ENCODE data around the gene CTSE. TPM values are rescaled to one million over a fixed set of nuclear protein-coding genes. Genes with fewer than 3 reads are reported as not detected.

Gene CTSE
- total and polyA plus RNA-seq, 12 donors: 0.07 to 0.11 TPM; not detected in 10

GRCh38 chr1:206049293-206049692 lies 25.6 kb upstream of the CTSE start:
- DNase-seq: no peak
- H3K27me3 ChIP-seq: peaks cover 6% of the 10 kb centered on the region
- H3K27ac ChIP-seq: no peak overlapping the region
- TF ChIP-seq CTCF (IDR thresholded peaks at IDR 0.05) (no peak), POLR2A (IDR thresholded peaks at IDR 0.05) (no peak)
- no peaks in the 10 kb centered on the region for H3K36me3 ChIP-seq (replicated peaks in 1 of 2)
- no peaks in the 10 kb centered on the region for H3K4me1 ChIP-seq (replicated peaks in 1 of 2)
- intact Hi-C loops (cut with DNase I): no loop called here
- H3K4me3 ChIP-seq: no peak overlapping the region
- no peaks in the 10 kb centered on the region for H3K9me3 ChIP-seq (replicated peaks in 1 of 3)

GRCh38 chr1:206048582-206048981 lies 24.9 kb upstream of the CTSE start:
- H3K9me3 ChIP-seq (replicated peaks in 1 of 3): no peaks in the 10 kb centered on the region
- no peak overlapping the region for H3K27ac ChIP-seq
- WGBS, 4 donors: 71 to 87% (median 76%) methylated on average over 4 to 6 of the region's 6 CpGs
- no peaks in the 10 kb centered on the region for H3K36me3 ChIP-seq (replicated peaks in 1 of 2)
- intact Hi-C loops (cut with DNase I): no loop called here
- peaks cover 6% of the 10 kb centered on the region for H3K27me3 ChIP-seq
- TF ChIP-seq POLR2A (IDR thresholded peaks at IDR 0.05) (no peak), CTCF (IDR thresholded peaks at IDR 0.05) (no peak)
- H3K4me1 ChIP-seq (replicated peaks in 1 of 2): no peaks in the 10 kb centered on the region
- no peak overlapping the region for H3K4me3 ChIP-seq
- DNase-seq: peak in 4 of 7 donors; percentile 20 to 53 (median 24)

GRCh38 chr1:206047271-206047670 lies 23.6 kb upstream of the CTSE start:
- H3K36me3 ChIP-seq (replicated peaks in 1 of 2): no peaks in the 10 kb centered on the region
- peaks cover 6% of the 10 kb centered on the region for H3K27me3 ChIP-seq
- no peaks in the 10 kb centered on the region for H3K9me3 ChIP-seq (replicated peaks in 1 of 3)
- DNase-seq: no peak
- intact Hi-C loops (cut with DNase I): no loop called here
- TF ChIP-seq POLR2A (IDR thresholded peaks at IDR 0.05) (no peak), CTCF (IDR thresholded peaks at IDR 0.05) (no peak)
- H3K4me3 ChIP-seq: no peak overlapping the region
- no peak overlapping the region for H3K27ac ChIP-seq
- H3K4me1 ChIP-seq (replicated peaks in 1 of 2): no peaks in the 10 kb centered on the region
- 49 to 69% (median 58%) methylated on average over 4 of the region's 4 CpGs for WGBS, 4 donors

- no peaks in the 10 kb centered on the region for H3K9me3 ChIP-seq (replicated peaks in 1 of 3)
- no peak overlapping the region for H3K4me3 ChIP-seq
- no peak for DNase-seq
- intact Hi-C loops (cut with DNase I): no loop called here
- H3K36me3 ChIP-seq (replicated peaks in 1 of 2): no peaks in the 10 kb centered on the region
- no peak overlapping the region for H3K27ac ChIP-seq
- no peak for TF ChIP-seq CTCF (IDR thresholded peaks at IDR 0.05)
- no peak for TF ChIP-seq POLR2A (IDR thresholded peaks at IDR 0.05)
- 46 to 61% (median 54%) methylated on average over 5 to 7 of the region's 7 CpGs for WGBS, 4 donors
- H3K27me3 ChIP-seq: peaks cover 29% of the 10 kb centered on the region
- no peaks in the 10 kb centered on the region for H3K4me1 ChIP-seq (replicated peaks in 1 of 2)
Measured at GRCh38 chr1:206041640-206042039, 17.9 kb upstream of the CTSE start.
